ENCODE results near the gene YAP1. TPM values are rescaled to one million over a fixed set of nuclear protein-coding genes. Genes with fewer than 3 reads are reported as not detected.

Gene YAP1
- polyA plus RNA-seq, 1 experiment = 139 TPM

- no peak for DNase-seq (ENCODE audit: low read depth)
- Histone ChIP-seq H3K4me3 (ENCODE audit: low read depth, low read length) (no peak overlapping the region), H3K27me3 (ENCODE audit: control insufficient read depth, insufficient read depth, low read length) (no peaks in the 10 kb centered on the region), H3K36me3 (ENCODE audit: control insufficient read depth, insufficient read depth, low read length) (no peaks in the 10 kb centered on the region)
- ChIA-PET POLR2A (no interaction called here), CTCF (interaction anchor here (1.0 kb wide), 1 partner anchor 9 kb away, joined by 3 read pairs; no protein-coding TSS in a partner anchor)
- TF ChIP-seq CTCF (IDR thresholded peaks at IDR 0.05; ENCODE audit: insufficient read depth, low read depth, low read length) = no peak
Measured at GRCh38 chr11:102142333-102142732, 32.1 kb downstream of the YAP1 start.

GRCh38 chr11:102143867-102144266, 33.6 kb downstream of the YAP1 start:
- ChIA-PET POLR2A (no interaction called here), CTCF (interaction anchor here (0.8 kb wide), 1 partner anchor 16 kb away, joined by 3 read pairs; no protein-coding TSS in a partner anchor)
- TF ChIP-seq CTCF (IDR thresholded peaks at IDR 0.05; ENCODE audit: insufficient read depth, low read depth, low read length) = no peak
- no peaks in the 10 kb centered on the region for H3K27me3 ChIP-seq (ENCODE audit: control insufficient read depth, insufficient read depth, low read length)
- H3K4me3 ChIP-seq (ENCODE audit: low read depth, low read length) = no peak overlapping the region
- no peaks in the 10 kb centered on the region for H3K36me3 ChIP-seq (ENCODE audit: control insufficient read depth, insufficient read depth, low read length)
- no peak for DNase-seq (ENCODE audit: low read depth)

- POLR2A ChIA-PET = no interaction called here
- H3K4me3 ChIP-seq (ENCODE audit: low read depth, low read length) = no peak overlapping the region
- H3K36me3 ChIP-seq (ENCODE audit: control insufficient read depth, insufficient read depth, low read length) = no peaks in the 10 kb centered on the region
- no peak for TF ChIP-seq CTCF (IDR thresholded peaks at IDR 0.05; ENCODE audit: insufficient read depth, low read depth, low read length)
- DNase-seq (ENCODE audit: low read depth) = no peak
- CTCF ChIA-PET = interaction anchor here (0.8 kb wide), 1 partner anchor 17 kb away, joined by 3 read pairs; no protein-coding TSS in a partner anchor
- H3K27me3 ChIP-seq (ENCODE audit: control insufficient read depth, insufficient read depth, low read length) = no peaks in the 10 kb centered on the region
Measured at GRCh38 chr11:102144357-102145355, 34.4 kb downstream of the YAP1 start.

GRCh38 chr11:102147015-102147414, 36.8 kb downstream of the YAP1 start:
- CTCF ChIA-PET = no interaction called here
- DNase-seq (ENCODE audit: low read depth) = no peak
- POLR2A ChIA-PET = no interaction called here

More at GRCh38 chr11:102147015-102147414, 36.8 kb downstream of the YAP1 start:
- H3K4me3 ChIP-seq (ENCODE audit: low read depth, low read length) = no peak overlapping the region
- TF ChIP-seq CTCF (IDR thresholded peaks at IDR 0.05; ENCODE audit: insufficient read depth, low read depth, low read length) = no peak
- no peaks in the 10 kb centered on the region for H3K36me3 ChIP-seq (ENCODE audit: control insufficient read depth, insufficient read depth, low read length)
- H3K27me3 ChIP-seq (ENCODE audit: control insufficient read depth, insufficient read depth, low read length) = no peaks in the 10 kb centered on the region
